Measurements from ENCODE around the gene DDIT4.

DNA sequence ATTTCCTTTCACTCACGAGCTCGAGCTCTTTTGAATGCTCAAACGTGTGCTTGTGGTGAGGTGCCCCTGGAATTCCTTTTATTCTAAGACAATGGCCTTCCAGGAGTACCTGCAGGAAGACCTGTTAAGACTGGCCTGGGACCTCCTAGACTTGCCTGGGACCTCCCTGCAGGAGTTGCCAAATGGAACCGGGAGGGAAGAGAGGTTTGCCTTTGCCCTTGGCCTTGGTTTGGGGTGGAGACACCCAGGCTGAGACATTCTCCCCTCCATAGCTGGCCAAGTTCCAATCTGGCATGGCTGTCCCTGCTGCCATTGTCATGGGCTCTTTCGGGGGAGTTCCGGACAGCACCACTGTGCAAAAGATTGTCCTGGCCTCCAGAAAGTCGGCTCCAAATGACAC is 41.3 kb downstream of the DDIT4 start:
- TF ChIP-seq, protein P1, sequence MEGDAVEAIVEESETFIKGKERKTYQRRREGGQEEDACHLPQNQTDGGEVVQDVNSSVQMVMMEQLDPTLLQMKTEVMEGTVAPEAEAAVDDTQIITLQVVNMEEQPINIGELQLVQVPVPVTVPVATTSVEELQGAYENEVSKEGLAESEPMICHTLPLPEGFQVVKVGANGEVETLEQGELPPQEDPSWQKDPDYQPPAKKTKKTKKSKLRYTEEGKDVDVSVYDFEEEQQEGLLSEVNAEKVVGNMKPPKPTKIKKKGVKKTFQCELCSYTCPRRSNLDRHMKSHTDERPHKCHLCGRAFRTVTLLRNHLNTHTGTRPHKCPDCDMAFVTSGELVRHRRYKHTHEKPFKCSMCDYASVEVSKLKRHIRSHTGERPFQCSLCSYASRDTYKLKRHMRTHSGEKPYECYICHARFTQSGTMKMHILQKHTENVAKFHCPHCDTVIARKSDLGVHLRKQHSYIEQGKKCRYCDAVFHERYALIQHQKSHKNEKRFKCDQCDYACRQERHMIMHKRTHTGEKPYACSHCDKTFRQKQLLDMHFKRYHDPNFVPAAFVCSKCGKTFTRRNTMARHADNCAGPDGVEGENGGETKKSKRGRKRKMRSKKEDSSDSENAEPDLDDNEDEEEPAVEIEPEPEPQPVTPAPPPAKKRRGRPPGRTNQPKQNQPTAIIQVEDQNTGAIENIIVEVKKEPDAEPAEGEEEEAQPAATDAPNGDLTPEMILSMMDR (conservative IDR thresholded peaks at IDR 0.05; ENCODE audit: low read depth, low read length) = no peak
- TF ChIP-seq EZH2 (IDR thresholded peaks at IDR 0.05; ENCODE audit: borderline replicate concordance, low read depth, low read length, poor library complexity, severe bottlenecking) = no peak

Data from A673 (cell line).